Measurements from ENCODE around the gene ARHGAP22.

- TF ChIP-seq CTCF (IDR thresholded peaks at IDR 0.05) = no peak
- TF ChIP-seq REST (IDR thresholded peaks at IDR 0.05; ENCODE audit: insufficient read depth in 1 of 2, low read depth in 2 of 2, low read length in 1 of 2) = no peak
- no peak for TF ChIP-seq POLR2AphosphoS5 (IDR thresholded peaks at IDR 0.05; ENCODE audit: low read depth, low read length)
- TF ChIP-seq TCF7L2 (IDR thresholded peaks at IDR 0.05; ENCODE audit: low read depth, low read length) = no peak
- no peak for TF ChIP-seq SIN3A (IDR thresholded peaks at IDR 0.05; ENCODE audit: borderline replicate concordance, insufficient read depth, low read depth, low read length)
These were observed 2.7 kb upstream of the ARHGAP22 start for GRCh38 chr10:48607356-48608278.
